AG09319 (cell line): ENCODE results near the gene HIBCH.

Experiments
- DNase-seq: peaks from one replicate; pipeline ENCODE4 v3.0.0-alpha.2; 2010; ENCODE audit warnings: low read depth; ENCODE audit errors: extremely low read depth
- CTCF ChIP-seq: IDR thresholded peaks from 2 replicates; pipeline ENCODE4 v1.5.1; 2011; ENCODE audit warnings: low read depth, mild to moderate bottlenecking, inconsistent platforms, low read length, moderate library complexity

Gene HIBCH

DNA sequence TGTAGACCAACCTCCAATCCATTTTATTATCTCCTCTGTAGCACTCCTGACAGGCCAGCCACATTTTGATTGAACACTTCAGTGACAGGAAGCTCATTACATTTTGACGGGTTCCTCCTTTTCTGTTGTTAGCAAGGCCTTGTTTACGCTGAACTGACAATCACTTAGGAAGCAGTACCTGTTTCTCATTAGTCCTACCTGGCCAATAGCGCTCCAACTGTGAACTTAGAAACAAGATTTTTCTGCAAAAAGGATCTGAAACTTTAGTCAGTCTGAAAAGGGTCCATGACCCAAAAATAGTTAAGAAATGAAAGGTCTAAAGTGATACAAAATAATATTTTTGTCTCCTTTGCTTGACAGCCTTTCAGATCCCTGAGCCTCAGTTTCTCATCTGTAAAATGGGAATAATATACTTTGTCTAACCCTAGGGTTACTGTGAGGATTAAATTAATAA, 137.5 kb downstream of the HIBCH start:
- DNase-seq = no peak
- no peak for TF ChIP-seq CTCF

GRCh38 chr2:190181123-190181669, 138.4 kb downstream of the HIBCH start:
- DNase-seq = no peak
- no peak for TF ChIP-seq CTCF

DNA sequence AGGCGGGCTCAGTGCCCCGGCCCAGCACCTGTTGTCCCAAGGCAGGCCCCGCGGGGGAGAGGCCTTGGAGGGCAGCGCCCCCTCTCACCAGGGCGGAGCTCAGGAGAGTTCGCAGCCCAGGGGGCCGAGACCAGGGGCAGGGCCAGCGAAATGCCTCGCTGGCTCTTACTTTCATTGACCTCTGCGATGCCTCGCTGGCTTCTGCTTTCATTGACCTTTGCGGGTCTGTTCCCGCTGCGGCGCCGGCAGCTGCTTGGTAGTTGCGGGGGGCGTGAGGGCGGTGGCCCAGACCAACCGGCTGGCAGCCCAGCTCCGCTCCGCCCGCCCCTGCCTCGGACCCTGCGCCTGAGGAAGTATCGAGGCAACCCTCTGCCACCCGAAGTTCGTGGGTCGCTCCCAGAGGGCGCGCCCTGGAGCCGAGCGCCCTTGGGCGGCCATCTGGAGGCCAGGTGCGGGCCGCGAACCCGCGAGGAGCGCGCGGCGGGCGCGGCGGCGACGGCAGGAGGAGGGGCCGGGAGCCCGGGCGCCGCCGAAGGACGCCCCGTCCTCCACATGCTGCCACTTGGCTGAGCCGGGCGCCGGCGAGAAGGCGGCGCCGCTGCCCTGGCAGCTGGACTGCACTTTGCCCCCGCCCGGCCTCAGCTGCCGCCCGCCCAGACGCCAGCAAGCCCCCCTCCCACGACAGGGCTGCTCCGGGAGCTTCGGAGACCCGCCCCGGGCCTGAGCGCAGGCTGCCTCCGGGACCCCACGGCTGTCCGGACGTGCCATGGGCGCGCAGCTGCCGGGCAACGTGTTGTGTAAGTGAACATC, 139.1 kb downstream of the HIBCH start:
- peak; percentile 26 for TF ChIP-seq CTCF
- DNase-seq = no peak

DNA sequence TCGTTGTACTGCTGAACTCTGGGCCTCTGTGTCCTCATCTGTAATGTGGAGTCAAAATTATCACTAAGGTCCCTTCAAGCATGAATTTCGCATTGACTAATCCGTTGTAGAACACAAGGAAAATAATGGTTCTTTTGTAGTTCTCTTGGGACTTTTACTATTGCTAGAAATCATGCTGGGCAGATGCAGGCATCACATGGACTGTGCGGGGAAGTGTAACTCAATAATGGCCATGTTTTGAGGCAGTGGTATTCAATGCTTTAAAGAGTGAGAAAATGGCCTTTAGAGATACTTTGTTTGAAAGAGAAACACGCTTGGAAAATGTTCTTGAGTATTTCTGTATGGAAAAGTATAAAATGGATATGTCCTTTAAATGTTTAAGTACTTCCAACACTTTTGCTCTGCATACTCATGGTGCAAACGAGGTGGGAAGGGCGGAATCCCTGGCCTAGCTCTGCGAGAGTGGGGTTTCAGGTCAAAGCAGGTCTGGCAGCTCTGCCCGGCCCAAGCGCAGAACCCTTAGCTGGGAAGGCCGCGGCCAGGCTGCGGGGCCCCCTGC, 139.8 kb downstream of the HIBCH start:
- TF ChIP-seq CTCF = no peak
- DNase-seq = no peak

- no peak for DNase-seq
- TF ChIP-seq CTCF = no peak
Measured at GRCh38 chr2:190178066-190178722, 141.4 kb downstream of the HIBCH start.

DNA sequence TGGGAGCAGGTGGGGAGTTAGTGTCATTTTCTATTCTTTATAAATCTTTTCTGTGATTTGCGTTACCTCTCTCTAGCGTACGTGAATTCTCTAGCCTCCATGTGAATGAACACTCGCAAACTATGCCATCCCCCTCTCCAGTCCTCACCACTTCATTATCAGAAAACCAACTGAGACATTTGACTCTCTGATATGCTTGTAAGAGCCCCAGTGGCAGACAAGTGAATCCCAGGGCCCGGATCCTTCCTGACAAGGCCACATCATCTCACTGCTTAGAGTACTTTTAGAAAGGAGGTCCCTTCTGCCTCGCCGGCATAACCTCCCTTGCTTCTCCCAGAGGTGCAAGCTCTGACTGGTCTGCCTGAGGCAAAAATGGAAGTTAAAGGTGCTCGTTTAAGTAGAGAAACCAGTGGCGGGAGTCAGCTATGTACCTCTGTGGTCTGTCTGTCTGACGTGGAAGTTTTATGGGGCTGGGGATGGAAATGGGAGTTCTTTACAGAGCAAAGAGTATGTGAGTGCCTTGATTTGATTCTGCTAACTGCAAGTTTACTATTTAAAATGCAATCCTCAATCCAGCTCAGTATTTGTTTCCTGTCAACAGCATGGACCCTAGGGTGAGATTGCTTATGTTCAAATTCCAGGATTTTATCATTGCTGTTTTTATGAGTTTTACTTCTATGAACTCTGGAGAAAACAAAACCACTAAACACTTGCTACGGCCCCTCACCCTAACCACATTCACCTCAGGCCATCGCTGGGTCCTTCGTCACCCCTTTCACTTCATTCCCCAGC, 142.2 kb downstream of the HIBCH start:
- no peak for TF ChIP-seq CTCF
- DNase-seq = no peak
